ENCODE results near the gene PEMT. TPM values are rescaled to one million over a fixed set of nuclear protein-coding genes. Genes with fewer than 3 reads are reported as not detected.

PEMT gene
- total and polyA plus RNA-seq, 7 donors = 15.9 to 79.0 (median 26.0) TPM

DNA sequence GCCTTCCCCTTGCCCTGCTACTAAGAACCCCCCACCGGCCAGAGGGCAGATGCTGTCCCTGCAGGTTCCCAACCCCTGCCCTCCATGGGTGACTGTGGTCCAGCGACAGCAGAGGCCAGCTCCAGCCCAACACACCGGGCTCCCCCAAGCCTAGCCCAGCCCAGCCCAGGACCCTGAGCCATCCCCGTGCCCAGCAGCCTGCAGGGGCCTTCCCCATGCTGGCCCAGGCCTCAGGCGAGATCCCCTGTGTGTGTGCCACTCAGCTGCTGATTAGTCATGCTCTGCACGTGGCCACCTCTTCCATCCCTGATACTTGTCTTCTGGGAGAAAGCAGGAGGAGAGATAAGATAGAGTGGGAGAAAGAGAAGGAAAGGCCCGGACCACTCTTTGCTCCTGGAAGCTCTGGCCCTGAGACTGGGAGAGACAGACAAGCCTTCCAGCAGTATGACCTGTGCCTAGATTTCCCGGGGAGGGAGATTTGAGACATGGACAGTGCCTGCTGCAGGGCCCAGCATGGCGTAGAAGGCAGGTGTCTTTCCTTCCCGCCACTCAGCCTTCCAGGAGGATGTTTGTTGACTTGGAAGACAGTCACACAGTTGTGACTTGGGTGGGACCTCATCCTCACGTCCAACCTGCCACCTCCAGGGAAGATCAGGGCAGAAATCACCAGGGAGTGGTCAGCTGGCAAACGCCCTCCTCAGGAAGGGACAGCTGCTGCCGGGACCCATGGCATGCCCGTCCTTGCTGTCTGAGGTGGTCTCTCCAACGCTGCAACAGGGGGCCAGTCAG lies 54.0 kb downstream of the PEMT start:
- H3K27ac ChIP-seq = no peak overlapping the region

DNA sequence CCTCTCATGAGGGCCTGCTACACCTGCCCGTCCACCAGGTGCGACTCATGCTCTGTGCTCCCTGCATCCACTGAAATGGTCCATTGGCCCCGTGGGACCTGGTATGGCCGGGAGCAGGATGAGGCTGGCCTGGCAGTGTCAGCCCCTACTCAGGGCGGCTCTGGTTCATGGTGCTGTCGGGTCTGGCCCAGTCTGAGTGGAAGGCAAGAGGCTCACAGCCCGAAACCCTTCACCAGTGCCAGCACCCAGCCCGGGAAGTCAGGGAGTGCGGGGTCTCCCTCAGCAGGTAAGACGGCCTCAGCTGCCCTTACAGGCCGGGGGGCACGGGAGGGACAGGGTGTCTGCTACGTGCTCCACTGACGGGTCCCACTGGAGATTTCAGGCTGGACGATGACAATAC lies 54.8 kb downstream of the PEMT start:
- H3K27ac ChIP-seq = peak overlapping the region; percentile 69
- no peaks in the 10 kb centered on the region for H3K9me3 ChIP-seq
- H3K27me3 ChIP-seq (ENCODE audit: insufficient read depth in 3 of 3, low read length in 2 of 3) = no peaks in the 10 kb centered on the region
- DNase-seq = peak; percentile 10 to 55
- intact Hi-C loops (cut with DNase I) = no loop called here
- 93 to 95% (median 94%) methylated on average over 15 of the region's 15 CpGs for WGBS, 3 donors
- H3K4me1 ChIP-seq = peaks cover 13% of the 10 kb centered on the region
- peak in 2 of 4 donors; percentile 2 to 11 for ATAC-seq
- no peak overlapping the region for H3K4me3 ChIP-seq
- TF ChIP-seq, protein P1, sequence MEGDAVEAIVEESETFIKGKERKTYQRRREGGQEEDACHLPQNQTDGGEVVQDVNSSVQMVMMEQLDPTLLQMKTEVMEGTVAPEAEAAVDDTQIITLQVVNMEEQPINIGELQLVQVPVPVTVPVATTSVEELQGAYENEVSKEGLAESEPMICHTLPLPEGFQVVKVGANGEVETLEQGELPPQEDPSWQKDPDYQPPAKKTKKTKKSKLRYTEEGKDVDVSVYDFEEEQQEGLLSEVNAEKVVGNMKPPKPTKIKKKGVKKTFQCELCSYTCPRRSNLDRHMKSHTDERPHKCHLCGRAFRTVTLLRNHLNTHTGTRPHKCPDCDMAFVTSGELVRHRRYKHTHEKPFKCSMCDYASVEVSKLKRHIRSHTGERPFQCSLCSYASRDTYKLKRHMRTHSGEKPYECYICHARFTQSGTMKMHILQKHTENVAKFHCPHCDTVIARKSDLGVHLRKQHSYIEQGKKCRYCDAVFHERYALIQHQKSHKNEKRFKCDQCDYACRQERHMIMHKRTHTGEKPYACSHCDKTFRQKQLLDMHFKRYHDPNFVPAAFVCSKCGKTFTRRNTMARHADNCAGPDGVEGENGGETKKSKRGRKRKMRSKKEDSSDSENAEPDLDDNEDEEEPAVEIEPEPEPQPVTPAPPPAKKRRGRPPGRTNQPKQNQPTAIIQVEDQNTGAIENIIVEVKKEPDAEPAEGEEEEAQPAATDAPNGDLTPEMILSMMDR (IDR thresholded peaks at IDR 0.05) = no peak
- no peaks in the 10 kb centered on the region for H3K36me3 ChIP-seq (ENCODE audit: insufficient read depth in 1 of 2, low read depth in 1 of 2)

More for the DNA sequence above, 54.0 kb downstream of the PEMT start:
- DNase-seq (peak; percentile 14 to 44), ATAC-seq (no peak)
- H3K27me3 ChIP-seq (ENCODE audit: insufficient read depth in 3 of 3, low read length in 2 of 3) = no peaks in the 10 kb centered on the region
- no peaks in the 10 kb centered on the region for H3K9me3 ChIP-seq
- TF ChIP-seq, protein P1 (IDR thresholded peaks at IDR 0.05) = no peak
- H3K4me3 ChIP-seq = no peak overlapping the region
- no peaks in the 10 kb centered on the region for H3K36me3 ChIP-seq (ENCODE audit: insufficient read depth in 1 of 2, low read depth in 1 of 2)
- H3K4me1 ChIP-seq = peaks cover 13% of the 10 kb centered on the region
- 89 to 92% (median 89%) methylated on average over 15 of the region's 15 CpGs for WGBS, 3 donors
- intact Hi-C loops (cut with DNase I) = no loop called here

DNA sequence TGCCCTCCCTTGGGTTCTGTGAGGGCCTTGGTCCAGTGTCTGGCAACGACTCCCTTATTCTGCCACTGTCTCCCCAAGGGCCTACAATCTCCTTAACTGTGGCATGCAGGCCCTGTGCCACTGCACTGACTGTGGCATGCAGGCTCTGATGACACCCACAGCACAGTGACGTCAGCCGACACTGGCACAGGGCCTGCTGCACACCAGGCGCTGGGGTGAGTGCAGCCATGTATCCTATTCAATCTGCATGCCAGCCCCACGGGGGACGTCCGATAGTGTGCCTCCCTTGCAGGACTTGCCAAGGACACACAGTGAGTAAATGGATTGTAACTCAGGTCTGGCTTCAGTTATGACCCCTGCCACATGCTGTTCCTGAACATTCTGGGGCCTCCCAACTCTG lies 55.6 kb downstream of the PEMT start:
- TF ChIP-seq, protein P1 (IDR thresholded peaks at IDR 0.05) = no peak
- H3K27ac ChIP-seq = peak overlapping the region; percentile 69
- 23 to 36% (median 27%) methylated on average over 7 of the region's 7 CpGs for WGBS, 3 donors

DNA sequence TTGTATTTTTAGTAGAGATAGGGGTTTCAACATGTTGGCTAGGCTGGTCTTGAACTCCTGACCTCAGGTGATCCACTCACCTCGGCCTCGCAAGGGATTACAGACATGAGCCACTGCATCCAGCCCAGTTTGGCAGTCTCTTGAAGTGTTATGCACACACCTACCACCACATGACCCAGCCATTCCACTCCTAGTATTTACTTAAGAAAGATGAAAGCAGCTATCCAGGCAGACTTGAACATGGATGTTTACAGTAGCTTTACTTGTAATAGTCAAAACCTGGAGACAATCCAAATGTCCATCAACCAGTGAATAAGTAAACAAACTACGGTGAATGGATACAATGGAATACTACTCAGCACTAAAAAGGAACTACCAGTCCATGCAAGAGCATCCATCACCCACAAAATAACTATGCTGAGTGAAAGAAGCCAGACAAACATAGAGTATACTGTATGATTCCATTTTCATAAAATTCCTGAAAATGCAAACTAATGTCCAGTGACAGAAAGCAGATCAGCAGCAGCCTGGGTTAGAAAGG lies 57.5 kb downstream of the PEMT start:
- no peak overlapping the region for H3K4me3 ChIP-seq
- peaks cover 13% of the 10 kb centered on the region for H3K4me1 ChIP-seq
- H3K27me3 ChIP-seq (ENCODE audit: insufficient read depth in 3 of 3, low read length in 2 of 3) = no peaks in the 10 kb centered on the region
- TF ChIP-seq, protein P1 (IDR thresholded peaks at IDR 0.05) = no peak
- intact Hi-C loops (cut with DNase I) = no loop called here
- H3K36me3 ChIP-seq (ENCODE audit: insufficient read depth in 1 of 2, low read depth in 1 of 2) = no peaks in the 10 kb centered on the region
- no peak for ATAC-seq
- no peaks in the 10 kb centered on the region for H3K9me3 ChIP-seq
- WGBS, 3 donors = 89 to 96% (median 90%) methylated on average over 3 of the region's 3 CpGs
- H3K27ac ChIP-seq = no peak overlapping the region
- no peak for DNase-seq

More for the DNA sequence above, 55.6 kb downstream of the PEMT start:
- ATAC-seq = peak; percentile 96 to 98 (median 96)
- no peaks in the 10 kb centered on the region for H3K9me3 ChIP-seq
- no peaks in the 10 kb centered on the region for H3K27me3 ChIP-seq (ENCODE audit: insufficient read depth in 3 of 3, low read length in 2 of 3)
- H3K36me3 ChIP-seq (ENCODE audit: insufficient read depth in 1 of 2, low read depth in 1 of 2) = no peaks in the 10 kb centered on the region
- intact Hi-C loops (cut with DNase I) = no loop called here
- DNase-seq = peak; percentile 87 to 96
- H3K4me3 ChIP-seq = no peak overlapping the region
- H3K4me1 ChIP-seq = peaks cover 13% of the 10 kb centered on the region

Measured in psoas muscle (tissue), 8 donors.